B cell (primary cell): Measurements from ENCODE around the gene RPS24. TPM values are rescaled to one million over a fixed set of nuclear protein-coding genes. Genes with fewer than 3 reads are reported as not detected.

Source experiments
- ATAC-seq: fragments of 200-7000 bp; cut with Tn5 transposase; one replicate; pipeline ENCODE4 v1.10.0; 2021; ENCODE audit warnings: low read depth, mild to moderate bottlenecking, moderate number of reproducible peaks, moderate library complexity
- CTCF ChIA-PET: fragments of 350-600 bp; sonication (Branson Sonifier 250); formaldehyde crosslinking; loops from one replicate; lab custom pipeline; 2021; ENCODE audit warnings: antibody characterized with exemption, inconsistent platforms; lab: Charles Lee
- POLR2A ChIA-PET: fragments of 350-600 bp; sonication (Branson Sonifier 250); formaldehyde crosslinking; loops from one replicate; lab custom pipeline; 2021; ENCODE audit warnings: antibody characterized with exemption; lab: Charles Lee
- DNase-seq: peaks from one replicate; pipeline ENCODE4 v3.0.0; 2013
- H2AFZ ChIP-seq: 2 replicates; pipeline ENCODE4 v1.6.1; 2012; ENCODE audit warnings: mild to moderate bottlenecking, low read depth, low read length; ENCODE audit not compliant: insufficient read depth, poor library complexity, severe bottlenecking
- H3K27ac ChIP-seq, 2 donors: 1 replicate in 1 of 2; 2 replicates in 1 of 2; pipeline ENCODE4 v1.5.1; 2012 to 2013; ENCODE audit warnings: low read length in 2 of 2, mild to moderate bottlenecking in 2 of 2, moderate library complexity in 1 of 2
- H3K27me3 ChIP-seq, 4 experiments: fragments of 200-600 bp in 1 of 4; sonication (generic) in 1 of 4; replicated peaks in 1 of 4; 1 replicate in 2 of 4; 2 replicates in 2 of 4; pipeline versions ENCODE4 v1.6.1 to v1.7.0; 2013 to 2016; ENCODE audit warnings: low read length in 3 of 4, mild to moderate bottlenecking in 2 of 4, mixed read lengths in 1 of 4, moderate library complexity in 1 of 4; ENCODE audit not compliant: insufficient read depth in 4 of 4, control insufficient read depth in 3 of 4; ENCODE audit errors: control extremely low read depth in 1 of 4
- H3K36me3 ChIP-seq, 2 experiments: replicated peaks in 1 of 2; 1 replicate in 1 of 2; 2 replicates in 1 of 2; pipeline versions ENCODE4 v1.6.1 to v1.7.1; 2013; ENCODE audit warnings: low read length in 1 of 2; ENCODE audit not compliant: insufficient read depth in 2 of 2, control insufficient read depth in 1 of 2; ENCODE audit errors: control extremely low read depth in 1 of 2, extremely low read depth in 1 of 2
- H3K4me1 ChIP-seq, 2 donors: fragments of 200-600 bp in 1 of 2; sonication (generic) in 1 of 2; 1 replicate in 1 of 2; 2 replicates in 1 of 2; pipeline versions ENCODE4 v1.5.1 to v1.6.1; 2013 to 2017; ENCODE audit warnings: low read length in 2 of 2; ENCODE audit not compliant: control insufficient read depth in 2 of 2, insufficient read depth in 2 of 2
- H3K4me2 ChIP-seq: replicated peaks from 2 replicates; pipeline ENCODE3; 2012; ENCODE audit warnings: mild to moderate bottlenecking, low read depth, low read length; ENCODE audit not compliant: poor library complexity, severe bottlenecking
- H3K4me3 ChIP-seq, 5 experiments: fragments of 200-600 bp in 1 of 5; sonication (generic) in 1 of 5; 1 replicate in 3 of 5; 2 replicates in 2 of 5; pipeline versions ENCODE4 v1.5.1 to v1.7.0; 2011 to 2016; ENCODE audit warnings: low read length in 4 of 5, mild to moderate bottlenecking in 4 of 5, low read depth in 2 of 5, control low read depth in 1 of 5, moderate library complexity in 1 of 5; ENCODE audit not compliant: insufficient read depth in 1 of 5; ENCODE audit errors: control extremely low read depth in 1 of 5, extremely low read depth in 1 of 5
- H3K79me2 ChIP-seq: fragments of 200-600 bp; sonication (generic); one replicate; pipeline ENCODE4 v1.6.0; 2016; ENCODE audit warnings: low read length; ENCODE audit not compliant: control insufficient read depth, insufficient read depth
- H3K9ac ChIP-seq: fragments of 200-600 bp; sonication (generic); 2 replicates; pipeline ENCODE4 v1.6.1; 2017; ENCODE audit warnings: mild to moderate bottlenecking, low read length, moderate library complexity
- H3K9me3 ChIP-seq, 3 donors: one replicate each; pipeline versions ENCODE4 v1.6.1 to v1.7.1; 2013; ENCODE audit warnings: low read length in 2 of 3; ENCODE audit not compliant: control insufficient read depth in 2 of 3, insufficient read depth in 1 of 3; ENCODE audit errors: control extremely low read depth in 1 of 3
- H4K20me1 ChIP-seq: 2 replicates; pipeline ENCODE4 v1.6.0; 2012; ENCODE audit warnings: mild to moderate bottlenecking, low read length; ENCODE audit not compliant: insufficient read depth, control insufficient read depth, poor library complexity, severe bottlenecking
- H3K27ac Mint-ChIP-seq: one replicate; pipeline ENCODE4 v1.8.0; 2021; ENCODE audit warnings: mixed read lengths
- H3K27me3 Mint-ChIP-seq: one replicate; pipeline ENCODE4 v1.8.0; 2021; ENCODE audit warnings: mixed read lengths
- H3K4me1 Mint-ChIP-seq: one replicate; pipeline ENCODE4 v1.8.0; 2021; ENCODE audit warnings: mixed read lengths
- H3K4me3 Mint-ChIP-seq: one replicate; pipeline ENCODE4 v1.8.0; 2021; ENCODE audit warnings: mixed read lengths
- H3K9me3 Mint-ChIP-seq: one replicate; pipeline ENCODE4 v1.8.0; 2022; ENCODE audit warnings: mixed read lengths; ENCODE audit not compliant: insufficient read depth
- EZH2 ChIP-seq: IDR thresholded peaks from 2 replicates; pipeline ENCODE4 v1.6.1; 2012; ENCODE audit warnings: borderline replicate concordance, low read depth, mild to moderate bottlenecking, moderate library complexity, low read length; ENCODE audit not compliant: insufficient read depth, poor library complexity, severe bottlenecking
- WGBS: methylation state at CpG from one replicate; pipeline ENCODE4 v1.1.5; 2013; ENCODE audit warnings: missing lambda C conversion rate; ENCODE audit not compliant: insufficient coverage; 5-methylcytosine and 5-hydroxymethylcytosine counted together
- intact Hi-C: fragments of 100-400 bp; cut with micrococcal nuclease; formaldehyde crosslinking; loops from one replicate; pipeline ENCODE4 v1.10.0; 2022
- polyA plus RNA-seq: library from polyadenylated mRNA; depleted of rRNA; stranded (reverse); fragments of >200 nt; gene quantifications from 2 replicates; pipeline ENCODE4 v1.2.3, GENCODE V29; 2012
- total RNA-seq, 2 donors: library from RNA; stranded (reverse); fragments of 120-200 nt in 1 of 2; gene quantifications; 1 replicate in 1 of 2; 2 replicates in 1 of 2; pipeline versions ENCODE4 v1.2.3 to v1.2.4, GENCODE V29; 2013 to 2022
- TF ChIP-seq, protein P1 (sequence below): fragments of 200-600 bp; IDR thresholded peaks from one replicate; pipeline ENCODE4 v1.8.0; 2022; ENCODE audit warnings: antibody characterized with exemption, mild to moderate bottlenecking

RPS24 gene
- total and polyA plus RNA-seq, 2 donors (not counting 1 experiment from before 2014, with no cell fraction given) = 1,249 to 2,320 TPM

GRCh38 chr10:78042058-78042751 is 8.5 kb downstream of the RPS24 start:
- Histone ChIP-seq H3K36me3 (peaks cover 22 to 53% of the 10 kb centered on the region in 2 experiments), H3K9ac (no peak overlapping the region), H3K79me2 (peaks cover 2% of the 10 kb centered on the region), H3K9me3 (no peaks in the 10 kb centered on the region), H3K27ac (no peak overlapping the region), H3K4me3 (no peak overlapping the region), H3K4me2 (no peak overlapping the region), H3K4me1 (peaks cover 0 to 17% of the 10 kb centered on the region in 2 donors), H3K27me3 (no peaks in the 10 kb centered on the region), H4K20me1 (peaks cover 58% of the 10 kb centered on the region), H2AFZ (no peak overlapping the region)
- ChIA-PET POLR2A (no interaction called here), CTCF (interaction anchor here (1.6 kb wide), 1 partner anchor 1153 kb away, joined by 8 read pairs; no protein-coding TSS in a partner anchor)
- 100% methylated on average over 1 of the region's 2 CpGs for WGBS
- DNase-seq (no peak), ATAC-seq (no peak)
- Mint-ChIP-seq H3K4me3 (no peak overlapping the region), H3K27ac (no peak overlapping the region), H3K9me3 (no peaks in the 10 kb centered on the region), H3K27me3 (no peaks in the 10 kb centered on the region), H3K4me1 (peaks cover 38% of the 10 kb centered on the region)
- TF ChIP-seq, protein P1, sequence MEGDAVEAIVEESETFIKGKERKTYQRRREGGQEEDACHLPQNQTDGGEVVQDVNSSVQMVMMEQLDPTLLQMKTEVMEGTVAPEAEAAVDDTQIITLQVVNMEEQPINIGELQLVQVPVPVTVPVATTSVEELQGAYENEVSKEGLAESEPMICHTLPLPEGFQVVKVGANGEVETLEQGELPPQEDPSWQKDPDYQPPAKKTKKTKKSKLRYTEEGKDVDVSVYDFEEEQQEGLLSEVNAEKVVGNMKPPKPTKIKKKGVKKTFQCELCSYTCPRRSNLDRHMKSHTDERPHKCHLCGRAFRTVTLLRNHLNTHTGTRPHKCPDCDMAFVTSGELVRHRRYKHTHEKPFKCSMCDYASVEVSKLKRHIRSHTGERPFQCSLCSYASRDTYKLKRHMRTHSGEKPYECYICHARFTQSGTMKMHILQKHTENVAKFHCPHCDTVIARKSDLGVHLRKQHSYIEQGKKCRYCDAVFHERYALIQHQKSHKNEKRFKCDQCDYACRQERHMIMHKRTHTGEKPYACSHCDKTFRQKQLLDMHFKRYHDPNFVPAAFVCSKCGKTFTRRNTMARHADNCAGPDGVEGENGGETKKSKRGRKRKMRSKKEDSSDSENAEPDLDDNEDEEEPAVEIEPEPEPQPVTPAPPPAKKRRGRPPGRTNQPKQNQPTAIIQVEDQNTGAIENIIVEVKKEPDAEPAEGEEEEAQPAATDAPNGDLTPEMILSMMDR = no peak
- no peak for TF ChIP-seq EZH2
- intact Hi-C loops = no loop called here

DNA sequence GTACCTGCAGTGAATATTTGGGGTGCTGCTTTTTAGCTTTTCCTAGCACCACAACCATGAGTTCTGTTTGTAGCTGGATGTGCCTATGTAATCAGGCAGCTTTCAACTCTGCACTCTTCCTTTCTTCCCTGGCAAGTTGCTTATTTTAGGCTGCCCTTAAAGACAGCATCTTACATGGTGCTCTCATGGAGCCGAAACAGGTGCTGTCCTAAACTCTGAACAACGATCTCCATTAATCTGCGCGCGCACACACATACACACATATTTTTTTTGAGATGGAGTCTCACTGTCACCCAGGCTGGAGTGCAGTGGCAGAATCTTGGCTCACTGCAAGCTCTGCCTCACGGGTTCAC is 9.1 kb downstream of the RPS24 start:
- no peaks in the 10 kb centered on the region for H3K9me3 ChIP-seq
- peaks cover 53% of the 10 kb centered on the region for H4K20me1 ChIP-seq
- no peak overlapping the region for H3K9ac ChIP-seq
- no peak overlapping the region for H3K4me2 ChIP-seq
- peaks cover 0 to 17% of the 10 kb centered on the region in 2 donors for H3K4me1 ChIP-seq
- H3K36me3 ChIP-seq = peaks cover 22 to 48% of the 10 kb centered on the region in 2 experiments
- no peak overlapping the region for H2AFZ ChIP-seq
- H3K27me3 Mint-ChIP-seq = no peaks in the 10 kb centered on the region
- H3K79me2 ChIP-seq = peaks cover 5% of the 10 kb centered on the region
- ChIA-PET CTCF (interaction anchor here (1.6 kb wide), 1 partner anchor 1153 kb away, joined by 8 read pairs; no protein-coding TSS in a partner anchor), POLR2A (no interaction called here)
- no peak overlapping the region for H3K27ac ChIP-seq
- H3K27ac Mint-ChIP-seq = no peak overlapping the region
- no peaks in the 10 kb centered on the region for H3K27me3 ChIP-seq
- intact Hi-C loops = no loop called here
- H3K4me1 Mint-ChIP-seq = peaks cover 37% of the 10 kb centered on the region
- DNase-seq (no peak), ATAC-seq (no peak)
- TF ChIP-seq, protein P1 = no peak
- no peak overlapping the region for H3K4me3 Mint-ChIP-seq
- no peaks in the 10 kb centered on the region for H3K9me3 Mint-ChIP-seq
- H3K4me3 ChIP-seq = no peak overlapping the region
- WGBS = 98% methylated on average over 5 of the region's 6 CpGs
